HS-27A (cell line): ENCODE results near the gene PCSK5.

Experiments
- DNase-seq: peaks from one replicate; pipeline ENCODE4 v3.0.0-alpha.2; 2012; ENCODE audit warnings: low read depth, missing footprints

PCSK5 gene

GRCh38 chr9:75921391-75922127 lies 31.1 kb downstream of the PCSK5 start:
- no peak for DNase-seq

- no peak for DNase-seq
Observed at GRCh38 chr9:75926385-75926784, 35.9 kb downstream of the PCSK5 start.

GRCh38 chr9:75927356-75927755 lies 36.9 kb downstream of the PCSK5 start:
- no peak for DNase-seq

- no peak for DNase-seq
Observed at GRCh38 chr9:75930190-75930589, 39.7 kb downstream of the PCSK5 start.

GRCh38 chr9:75930730-75931321 lies 40.4 kb downstream of the PCSK5 start:
- DNase-seq = no peak

- DNase-seq = no peak
Observed at GRCh38 chr9:75933982-75934381, 43.5 kb downstream of the PCSK5 start.

GRCh38 chr9:75935591-75935990 lies 45.1 kb downstream of the PCSK5 start:
- no peak for DNase-seq

GRCh38 chr9:75937521-75938258 lies 47.2 kb downstream of the PCSK5 start:
- no peak for DNase-seq

- DNase-seq = no peak
Observed at GRCh38 chr9:75938946-75939345, 48.5 kb downstream of the PCSK5 start.

- no peak for DNase-seq
Observed at GRCh38 chr9:75939536-75940111, 49.2 kb downstream of the PCSK5 start.

GRCh38 chr9:75941066-75941465 lies 50.6 kb downstream of the PCSK5 start:
- no peak for DNase-seq

GRCh38 chr9:75941577-75942311 lies 51.3 kb downstream of the PCSK5 start:
- DNase-seq = no peak

GRCh38 chr9:75946766-75947165 lies 56.3 kb downstream of the PCSK5 start:
- DNase-seq = no peak

- no peak for DNase-seq
Observed at GRCh38 chr9:75947233-75947632, 56.8 kb downstream of the PCSK5 start.

- DNase-seq = no peak
Observed at GRCh38 chr9:75950998-75951397, 60.5 kb downstream of the PCSK5 start.

- DNase-seq = no peak
Observed at GRCh38 chr9:75953218-75953617, 62.7 kb downstream of the PCSK5 start.

- no peak for DNase-seq
Observed at GRCh38 chr9:75956161-75956560, 65.7 kb downstream of the PCSK5 start.

GRCh38 chr9:75957116-75957515 lies 66.6 kb downstream of the PCSK5 start:
- no peak for DNase-seq

GRCh38 chr9:75958226-75958625 lies 67.8 kb downstream of the PCSK5 start:
- DNase-seq = no peak

GRCh38 chr9:75960551-75960950 lies 70.1 kb downstream of the PCSK5 start:
- no peak for DNase-seq

- DNase-seq = no peak
Observed at GRCh38 chr9:75962013-75962661, 71.7 kb downstream of the PCSK5 start.

- DNase-seq = no peak
Observed at GRCh38 chr9:75962662-75963036, 72.2 kb downstream of the PCSK5 start.
